ENCODE measurements around the gene PLCB2.

PLCB2 gene

GRCh38 chr15:40307421-40308211 lies at the start of gene PLCB2:
TSS of gene PLCB2 (minus strand) at chr15:40307935. CDS start at chr15:40307672, 263 bp downstream.
- H3K36me3 ChIP-seq (ENCODE audit: control insufficient read depth, insufficient read depth, low read length): no peaks in the 10 kb centered on the region
- H3K4me2 ChIP-seq (ENCODE audit: low read length): no peak within 1 kb of the TSS
- H3K4me3 ChIP-seq (ENCODE audit: low read depth, low read length): peak within 1 kb of the TSS; percentile 11
- no peaks in the 10 kb centered on the region for H3K27me3 ChIP-seq (ENCODE audit: control insufficient read depth, insufficient read depth, low read length)
- no peaks in the 10 kb centered on the region for H3K4me1 ChIP-seq
- H3K27ac ChIP-seq: no peak within 1 kb of the TSS
- H3K79me2 ChIP-seq: no peaks in the 10 kb centered on the region
- no peaks in the 10 kb centered on the region for H3K9me3 ChIP-seq (ENCODE audit: control insufficient read depth, low read length)
- no peak within 1 kb of the TSS for H2AFZ ChIP-seq
- no peak for TF ChIP-seq CTCF (IDR thresholded peaks at IDR 0.05)
- H3K9ac ChIP-seq: no peak within 1 kb of the TSS

- Histone ChIP-seq H3K27ac (no peak overlapping the region), H3K79me2 (no peaks in the 10 kb centered on the region), H3K4me3 (ENCODE audit: low read depth, low read length) (no peak overlapping the region), H3K4me2 (ENCODE audit: low read length) (no peak overlapping the region), H2AFZ (peak overlapping the region; percentile 65), H3K36me3 (ENCODE audit: control insufficient read depth, insufficient read depth, low read length) (no peaks in the 10 kb centered on the region), H3K27me3 (ENCODE audit: control insufficient read depth, insufficient read depth, low read length) (no peaks in the 10 kb centered on the region), H3K9me3 (ENCODE audit: control insufficient read depth, low read length) (no peaks in the 10 kb centered on the region), H3K9ac (no peak overlapping the region), H3K4me1 (peaks cover 10% of the 10 kb centered on the region)
- no peak for TF ChIP-seq CTCF (IDR thresholded peaks at IDR 0.05)
Measured at GRCh38 chr15:40357246-40357645, 49.5 kb upstream of the PLCB2 start.

- no peak overlapping the region for H3K4me2 ChIP-seq (ENCODE audit: low read length)
- TF ChIP-seq CTCF (IDR thresholded peaks at IDR 0.05): no peak
- H3K79me2 ChIP-seq: no peaks in the 10 kb centered on the region
- no peak overlapping the region for H3K27ac ChIP-seq
- H2AFZ ChIP-seq: no peak overlapping the region
- no peaks in the 10 kb centered on the region for H3K27me3 ChIP-seq (ENCODE audit: control insufficient read depth, insufficient read depth, low read length)
- H3K36me3 ChIP-seq (ENCODE audit: control insufficient read depth, insufficient read depth, low read length): no peaks in the 10 kb centered on the region
- no peaks in the 10 kb centered on the region for H3K9me3 ChIP-seq (ENCODE audit: control insufficient read depth, low read length)
- peaks cover 10% of the 10 kb centered on the region for H3K4me1 ChIP-seq
- no peak overlapping the region for H3K9ac ChIP-seq
- H3K4me3 ChIP-seq (ENCODE audit: low read depth, low read length): no peak overlapping the region
Measured at GRCh38 chr15:40355976-40356585, 48.3 kb upstream of the PLCB2 start.

GRCh38 chr15:40354408-40355171 lies 46.9 kb upstream of the PLCB2 start:
- peak; percentile 43 for TF ChIP-seq CTCF (IDR thresholded peaks at IDR 0.05)
- Histone ChIP-seq H3K27me3 (ENCODE audit: control insufficient read depth, insufficient read depth, low read length) (no peaks in the 10 kb centered on the region), H3K79me2 (no peaks in the 10 kb centered on the region), H3K36me3 (ENCODE audit: control insufficient read depth, insufficient read depth, low read length) (no peaks in the 10 kb centered on the region), H3K4me1 (peaks cover 10% of the 10 kb centered on the region), H3K4me2 (ENCODE audit: low read length) (no peak overlapping the region), H3K9ac (no peak overlapping the region), H3K27ac (no peak overlapping the region), H2AFZ (no peak overlapping the region), H3K9me3 (ENCODE audit: control insufficient read depth, low read length) (no peaks in the 10 kb centered on the region), H3K4me3 (ENCODE audit: low read depth, low read length) (no peak overlapping the region)

Data from parathyroid adenoma (tissue), 2 donors.